ENCODE measurements around the gene WSCD2.

DNA sequence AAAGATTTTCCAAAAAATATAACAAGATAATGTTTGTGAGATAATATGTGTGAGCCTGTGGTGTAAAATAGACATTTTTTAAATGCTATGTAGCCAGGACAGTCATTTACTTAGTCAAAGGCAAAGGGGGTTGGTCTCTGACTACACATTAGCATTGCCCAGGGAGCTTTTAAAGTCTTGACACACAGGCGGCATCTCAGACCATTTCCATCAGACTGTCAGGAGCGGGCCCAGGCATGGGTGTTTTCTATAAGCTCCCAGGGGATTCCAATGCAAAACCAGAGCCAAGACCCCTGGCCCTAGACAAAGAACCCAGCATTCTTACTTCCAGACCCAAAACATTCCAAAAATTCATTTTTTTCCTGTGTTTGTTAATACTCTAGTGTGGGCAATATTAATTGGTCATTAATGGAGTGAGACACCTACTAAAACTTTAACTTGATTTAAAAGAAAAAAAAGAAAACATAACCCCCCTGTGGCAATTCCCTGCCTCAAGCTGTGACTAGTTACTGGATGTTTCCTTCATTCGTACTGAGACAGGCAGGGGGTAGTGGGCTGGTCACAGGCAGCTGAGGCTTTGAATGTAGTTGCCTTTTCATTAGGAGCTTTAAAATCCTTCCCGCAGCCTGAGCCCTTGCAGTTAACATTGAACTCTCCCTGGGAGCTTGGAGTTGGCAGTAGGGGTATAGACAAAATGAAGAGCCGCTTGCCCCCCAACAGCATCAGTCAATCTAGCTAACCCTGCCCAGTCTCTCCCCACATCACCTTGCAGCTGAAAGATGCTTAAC lies 106.3 kb downstream of the WSCD2 start:
- TF ChIP-seq, protein P1, sequence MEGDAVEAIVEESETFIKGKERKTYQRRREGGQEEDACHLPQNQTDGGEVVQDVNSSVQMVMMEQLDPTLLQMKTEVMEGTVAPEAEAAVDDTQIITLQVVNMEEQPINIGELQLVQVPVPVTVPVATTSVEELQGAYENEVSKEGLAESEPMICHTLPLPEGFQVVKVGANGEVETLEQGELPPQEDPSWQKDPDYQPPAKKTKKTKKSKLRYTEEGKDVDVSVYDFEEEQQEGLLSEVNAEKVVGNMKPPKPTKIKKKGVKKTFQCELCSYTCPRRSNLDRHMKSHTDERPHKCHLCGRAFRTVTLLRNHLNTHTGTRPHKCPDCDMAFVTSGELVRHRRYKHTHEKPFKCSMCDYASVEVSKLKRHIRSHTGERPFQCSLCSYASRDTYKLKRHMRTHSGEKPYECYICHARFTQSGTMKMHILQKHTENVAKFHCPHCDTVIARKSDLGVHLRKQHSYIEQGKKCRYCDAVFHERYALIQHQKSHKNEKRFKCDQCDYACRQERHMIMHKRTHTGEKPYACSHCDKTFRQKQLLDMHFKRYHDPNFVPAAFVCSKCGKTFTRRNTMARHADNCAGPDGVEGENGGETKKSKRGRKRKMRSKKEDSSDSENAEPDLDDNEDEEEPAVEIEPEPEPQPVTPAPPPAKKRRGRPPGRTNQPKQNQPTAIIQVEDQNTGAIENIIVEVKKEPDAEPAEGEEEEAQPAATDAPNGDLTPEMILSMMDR (IDR thresholded peaks at IDR 0.05), result no peak
- TF ChIP-seq POLR2A (IDR thresholded peaks at IDR 0.05), result no peak
